Hepatocyte (in vitro differentiated cells): ENCODE results near the gene NPM3. TPM values are rescaled to one million over a fixed set of nuclear protein-coding genes. Genes with fewer than 3 reads are reported as not detected.

ENCODE experiments used
- DNase-seq: peaks from one replicate; pipeline ENCODE4 v3.0.0-alpha.2; 2016; ENCODE audit warnings: low spot score
- H2AFZ ChIP-seq: fragments of 200-600 bp; sonication (generic); 2 replicates; pipeline ENCODE4 v1.6.0; 2016; ENCODE audit warnings: antibody characterized with exemption, mild to moderate bottlenecking
- H3K27ac ChIP-seq: fragments of 200-600 bp; sonication (generic); 2 replicates; pipeline ENCODE4 v1.5.1; 2016; ENCODE audit warnings: mild to moderate bottlenecking
- H3K27me3 ChIP-seq: fragments of 200-600 bp; sonication (generic); 2 replicates; pipeline ENCODE4 v1.6.1; 2016
- H3K36me3 ChIP-seq: fragments of 200-600 bp; sonication (generic); replicated peaks from 2 replicates; pipeline ENCODE4 v1.5.1; 2016; ENCODE audit warnings: low read depth; ENCODE audit not compliant: insufficient read depth
- H3K4me1 ChIP-seq: fragments of 200-600 bp; sonication (generic); 2 replicates; pipeline ENCODE4 v1.5.1; 2016; ENCODE audit warnings: mild to moderate bottlenecking, moderate library complexity; ENCODE audit not compliant: insufficient read depth
- H3K4me2 ChIP-seq: fragments of 200-600 bp; sonication (generic); 2 replicates; pipeline ENCODE4 v1.6.0; 2016
- H3K4me3 ChIP-seq: fragments of 200-600 bp; sonication (generic); 2 replicates; pipeline ENCODE4 v1.5.1; 2016; ENCODE audit warnings: mild to moderate bottlenecking
- H3K79me2 ChIP-seq: fragments of 200-600 bp; sonication (generic); 2 replicates; pipeline ENCODE4 v1.6.0; 2017; ENCODE audit warnings: mild to moderate bottlenecking
- H3K9me2 ChIP-seq: fragments of 200-600 bp; sonication (generic); replicated peaks from 2 replicates; pipeline ENCODE4 v1.6.0; 2017; ENCODE audit warnings: mild to moderate bottlenecking; ENCODE audit not compliant: insufficient read depth
- H3K9me3 ChIP-seq: fragments of 200-600 bp; sonication (generic); 2 replicates; pipeline ENCODE4 v1.5.1; 2016; ENCODE audit warnings: low read depth, mild to moderate bottlenecking
- H4K20me1 ChIP-seq: fragments of 200-600 bp; sonication (generic); 2 replicates; pipeline ENCODE4 v1.6.0; 2016; ENCODE audit warnings: mild to moderate bottlenecking; ENCODE audit not compliant: insufficient read depth, poor library complexity, severe bottlenecking
- CTCF ChIP-seq: fragments of 200-600 bp; sonication (generic); IDR thresholded peaks from 2 replicates; pipeline ENCODE4 v1.5.1; 2016; ENCODE audit warnings: antibody characterized with exemption, mild to moderate bottlenecking; ENCODE audit not compliant: poor library complexity
- EZH2 ChIP-seq: fragments of 200-600 bp; sonication (generic); IDR thresholded peaks from 2 replicates; pipeline ENCODE4 v1.6.1; 2016; ENCODE audit warnings: antibody characterized with exemption, mild to moderate bottlenecking, borderline replicate concordance
- EZH2phosphoT487 ChIP-seq: fragments of 200-600 bp; sonication (generic); IDR thresholded peaks from one replicate; pipeline ENCODE4 v1.6.1; 2018; ENCODE audit warnings: antibody characterized with exemption, mild to moderate bottlenecking, low read depth, moderate library complexity; ENCODE audit not compliant: unreplicated experiment, severe bottlenecking
- WGBS: methylation state at CpG from one replicate; pipeline ENCODE4 v1.1.6; 2016; ENCODE audit warnings: low lambda C conversion rate; ENCODE audit errors: missing lambda C conversion rate; 5-methylcytosine and 5-hydroxymethylcytosine counted together
- polyA plus RNA-seq: library from polyadenylated mRNA; unstranded; fragments of >200 nt; fragmentation: Nextera tagmentation; extraction: Ambion mirVana; gene quantifications from 2 replicates; pipeline ENCODE4 v1.2.1, GENCODE V29; 2016
- total RNA-seq: library from RNA; depleted of rRNA; stranded (reverse); fragments of >200 nt; gene quantifications from 2 replicates; pipeline ENCODE4 v1.2.3, GENCODE V29; 2014

The NPM3 gene
- total and polyA plus RNA-seq, 2 experiments from 2014 or later, result 5.1 to 69.4 TPM

GRCh38 chr10:101745074-101745696, 38.1 kb downstream of the NPM3 start:
- Histone ChIP-seq H3K27me3 (no peaks in the 10 kb centered on the region), H3K27ac (peak overlapping the region; percentile 46), H2AFZ (no peak overlapping the region), H3K4me3 (no peak overlapping the region), H3K9me3 (no peaks in the 10 kb centered on the region), H3K36me3 (no peaks in the 10 kb centered on the region), H3K4me2 (peak overlapping the region; percentile 50), H3K4me1 (peaks cover 11% of the 10 kb centered on the region), H3K9me2 (no peaks in the 10 kb centered on the region), H4K20me1 (no peaks in the 10 kb centered on the region), H3K79me2 (no peaks in the 10 kb centered on the region)
- TF ChIP-seq EZH2phosphoT487 (no peak), CTCF (no peak), EZH2 (no peak)
- 65% methylated on average over 9 of the region's 9 CpGs for WGBS
- peak; percentile 43 for DNase-seq

GRCh38 chr10:101744267-101744666, 39.0 kb downstream of the NPM3 start:
- no peaks in the 10 kb centered on the region for H3K9me3 ChIP-seq
- no peak overlapping the region for H3K4me3 ChIP-seq
- H3K9me2 ChIP-seq, result no peaks in the 10 kb centered on the region
- no peaks in the 10 kb centered on the region for H3K27me3 ChIP-seq
- no peak overlapping the region for H2AFZ ChIP-seq
- no peak overlapping the region for H3K4me2 ChIP-seq
- H4K20me1 ChIP-seq, result no peaks in the 10 kb centered on the region
- DNase-seq, result no peak
- peaks cover 11% of the 10 kb centered on the region for H3K4me1 ChIP-seq
- H3K79me2 ChIP-seq, result no peaks in the 10 kb centered on the region
- TF ChIP-seq EZH2phosphoT487 (no peak), EZH2 (no peak), CTCF (no peak)
- no peak overlapping the region for H3K27ac ChIP-seq
- H3K36me3 ChIP-seq, result no peaks in the 10 kb centered on the region
- 90% methylated on average over 3 of the region's 3 CpGs for WGBS

- Histone ChIP-seq H3K36me3 (no peaks in the 10 kb centered on the region), H3K9me3 (no peaks in the 10 kb centered on the region), H3K4me3 (no peak overlapping the region), H3K27me3 (no peaks in the 10 kb centered on the region), H3K4me1 (peaks cover 11% of the 10 kb centered on the region), H4K20me1 (no peaks in the 10 kb centered on the region), H3K9me2 (no peaks in the 10 kb centered on the region), H3K4me2 (no peak overlapping the region), H2AFZ (no peak overlapping the region), H3K79me2 (no peaks in the 10 kb centered on the region), H3K27ac (no peak overlapping the region)
- no peak for TF ChIP-seq EZH2phosphoT487
- no peak for TF ChIP-seq CTCF
- TF ChIP-seq EZH2, result no peak
- no peak for DNase-seq
- WGBS, result 53% methylated on average over 2 of the region's 2 CpGs
Observed at GRCh38 chr10:101741938-101742337, 41.3 kb downstream of the NPM3 start.
